GM18502 (cell line): ENCODE measurements around the gene SPATA4.
A peak's percentile ranks its signal among the peaks of the same experiment; 100 is the strongest.
"Not testable (repeated sequence)": the region's sequence is repeated elsewhere in the genome, so short reads cannot be mapped to it uniquely, and the experiment has no call there.

Experiments used
- ATAC-seq: cut with Tn5 transposase; IDR thresholded peaks from one replicate; pipeline ENCODE4 v1.9.1; 2021; ENCODE audit warnings: mild to moderate bottlenecking; ENCODE audit not compliant: unreplicated experiment, poor library complexity

Gene SPATA4

DNA sequence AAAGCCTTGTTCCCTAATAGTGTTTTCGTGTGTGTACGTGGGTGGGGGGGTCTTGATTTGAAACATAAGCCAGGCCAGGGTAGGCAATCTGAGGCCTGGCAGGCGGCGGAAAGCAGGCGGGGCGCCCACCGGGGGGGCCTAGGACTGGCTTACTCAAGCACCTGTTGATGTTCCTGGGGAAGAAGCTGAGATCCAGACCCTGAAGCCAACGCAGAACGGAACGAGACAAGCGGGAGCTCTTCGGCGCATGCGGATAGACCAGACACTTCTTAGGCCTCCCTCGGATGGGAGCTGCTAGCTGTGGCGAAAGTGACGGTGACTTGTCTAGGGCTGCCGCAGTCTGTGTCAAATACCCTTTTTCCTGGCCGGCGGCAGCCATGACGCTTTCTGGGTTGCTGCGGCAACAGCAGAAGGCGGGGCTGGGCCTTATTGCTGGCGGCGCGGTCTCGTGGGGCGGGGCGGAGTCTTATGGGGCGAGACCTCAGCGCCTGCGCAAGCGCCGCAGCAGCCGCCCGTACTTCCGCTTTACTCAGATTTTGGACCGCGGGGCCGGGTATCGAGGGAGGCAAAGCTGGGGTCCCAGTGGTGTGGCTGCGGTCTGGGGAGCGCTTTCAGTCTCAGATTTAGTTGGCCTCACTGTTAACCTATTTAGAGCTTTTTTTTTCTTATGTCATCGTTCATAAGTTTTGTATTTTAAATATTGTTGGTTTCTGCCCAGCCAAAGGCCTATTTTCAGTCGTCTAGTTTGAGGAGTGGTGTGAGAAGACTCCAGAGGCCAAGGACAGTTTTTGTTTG, at the start of gene SPATA4:
SPATA4 (minus strand) TSS at position 402 of the 795 bp plus-strand sequence; CDS start at position 379, 23 bp downstream.
- ATAC-seq: peak; percentile 99

DNA sequence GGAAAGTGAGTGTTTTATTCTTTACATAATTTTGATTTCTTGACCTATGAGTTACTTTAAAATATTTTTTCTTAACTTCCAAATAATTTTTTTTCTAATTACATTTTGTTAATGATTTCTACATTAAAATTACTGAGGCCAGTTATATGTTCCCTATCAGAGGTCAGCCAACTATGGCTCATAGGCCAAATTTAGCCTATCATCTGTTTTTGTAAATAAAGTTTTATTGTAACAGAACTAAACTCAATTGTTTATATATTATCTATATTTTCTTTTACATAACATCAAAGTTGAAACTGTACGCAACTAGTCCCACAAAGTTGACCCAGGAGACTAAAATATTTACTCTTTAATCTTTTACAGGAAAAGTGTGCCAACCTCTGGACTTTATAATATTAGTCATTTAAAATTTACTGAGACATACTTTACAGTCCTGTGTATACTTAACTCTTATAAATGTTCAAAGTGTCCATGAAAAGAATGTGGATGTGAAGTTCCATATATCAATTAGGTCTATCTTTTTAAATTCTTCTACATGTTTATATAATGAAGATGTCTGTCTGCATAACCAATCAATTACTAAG, 47.5 kb upstream of the SPATA4 start:
- no peak for ATAC-seq

DNA sequence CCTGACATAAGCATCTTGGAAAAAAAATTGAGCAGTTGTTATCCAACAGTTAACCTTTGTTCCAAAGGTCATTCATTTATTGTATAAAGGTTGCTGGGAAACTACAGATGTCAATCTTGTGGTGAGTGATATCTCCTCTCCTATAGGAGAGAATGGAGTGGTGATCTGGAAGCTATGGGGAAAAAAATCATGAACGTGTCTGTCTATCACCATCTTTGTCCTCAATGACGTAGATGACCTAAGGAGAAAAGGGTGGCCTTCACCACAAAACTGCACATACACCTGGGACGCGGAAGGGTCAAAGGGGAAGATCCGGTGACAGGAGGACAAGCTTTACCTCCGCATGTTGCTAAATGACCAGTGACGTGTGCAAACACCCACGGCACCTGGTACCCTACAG, 46.3 kb upstream of the SPATA4 start:
- no peak for ATAC-seq

DNA sequence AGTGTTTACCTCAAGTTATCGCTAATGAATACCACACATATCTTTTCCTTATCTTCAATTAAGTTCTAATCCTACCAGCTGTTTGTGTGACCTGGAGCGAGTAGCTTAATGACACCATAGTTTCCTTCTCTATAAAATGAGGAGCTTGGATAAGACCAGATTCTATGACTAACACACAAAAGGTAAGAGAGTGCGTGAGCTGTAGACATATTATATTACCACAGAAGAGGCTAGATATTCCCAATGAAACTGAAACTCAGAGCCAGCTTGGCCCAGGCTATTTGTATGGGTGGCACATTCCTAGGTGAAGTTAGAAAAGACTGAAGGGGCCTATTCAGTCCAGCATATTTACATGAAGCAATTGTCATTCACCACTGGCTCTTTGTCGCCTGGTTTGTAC, 43.4 kb upstream of the SPATA4 start:
- ATAC-seq: no peak

DNA sequence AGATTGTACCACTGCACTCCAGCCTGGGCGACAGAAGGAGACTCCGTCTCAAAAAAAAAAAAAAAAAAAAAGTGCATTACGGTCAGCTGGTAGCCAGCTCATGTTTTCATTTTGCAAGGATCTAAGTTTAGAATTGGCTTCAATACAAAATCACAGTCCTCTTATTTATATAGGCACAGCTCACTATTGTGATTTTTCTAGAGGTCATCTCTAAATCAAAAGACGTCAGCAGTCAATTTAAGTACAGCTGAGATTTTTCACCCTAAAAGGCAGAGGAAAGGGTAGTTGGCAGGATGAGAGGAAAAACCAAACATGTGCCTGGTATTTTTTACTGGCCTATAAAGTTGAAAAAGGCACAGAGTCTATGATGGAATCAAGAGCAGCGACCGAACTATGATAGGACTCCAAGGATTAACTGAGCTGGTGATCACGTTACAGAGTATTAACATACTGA, 42.8 kb upstream of the SPATA4 start:
- no peak for ATAC-seq

DNA sequence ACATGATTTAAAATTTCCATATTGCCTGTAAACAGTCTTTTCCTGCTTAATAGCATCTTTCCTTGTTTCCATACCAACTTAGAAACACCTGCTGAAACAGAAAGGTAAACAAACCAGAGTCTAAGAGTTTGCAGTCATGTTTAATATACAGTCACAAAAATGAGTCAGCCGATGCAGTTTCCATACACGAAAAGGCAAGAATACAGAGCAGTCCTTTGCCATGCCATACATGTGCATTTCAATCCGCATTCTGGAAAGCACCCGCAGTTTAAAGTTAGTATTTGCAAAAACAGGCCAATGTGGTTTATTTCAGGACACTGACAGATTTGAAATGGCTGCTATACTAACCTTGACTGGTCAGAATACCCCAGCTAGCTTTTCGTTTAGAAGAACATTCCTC, 41.6 kb upstream of the SPATA4 start:
- ATAC-seq: no peak

DNA sequence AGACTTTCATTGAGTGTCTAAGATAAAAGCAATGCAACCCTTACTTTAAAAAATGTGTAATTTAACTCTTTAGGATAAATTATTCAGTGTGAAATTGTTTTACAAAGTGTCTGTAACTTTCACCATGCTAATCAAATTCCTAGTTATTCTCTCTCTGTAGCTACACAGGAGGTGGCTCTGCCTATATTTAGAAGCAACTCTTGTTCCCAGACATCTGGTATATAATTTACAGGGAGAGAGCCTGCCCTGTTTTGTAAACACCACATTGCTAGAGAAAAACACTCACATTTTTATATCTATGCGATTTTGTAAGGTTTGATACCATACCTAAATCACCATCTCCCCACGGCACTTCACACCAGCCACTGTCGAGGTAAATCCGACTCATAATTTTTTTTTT, 35.5 kb upstream of the SPATA4 start:
- ATAC-seq: no peak

DNA sequence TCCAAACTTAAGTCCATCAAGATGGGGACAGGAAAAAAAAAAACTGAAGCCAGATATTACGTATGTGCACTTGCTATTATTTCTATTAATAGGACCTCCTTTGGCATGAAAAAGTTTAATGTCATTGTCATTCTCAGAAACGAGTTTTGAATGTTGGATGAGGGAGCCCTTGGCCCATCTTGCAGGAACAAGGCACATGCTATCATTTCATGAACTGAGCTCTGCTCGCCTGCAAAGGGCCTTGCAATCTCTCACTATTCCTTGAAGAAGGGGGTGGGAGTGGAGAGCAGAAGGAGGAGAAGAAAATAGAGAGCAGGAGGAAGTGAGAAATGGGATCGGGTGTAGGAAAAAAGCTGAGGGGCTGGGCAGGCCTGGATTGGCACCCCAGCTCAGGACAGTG, 34.3 kb upstream of the SPATA4 start:
- ATAC-seq: no peak

DNA sequence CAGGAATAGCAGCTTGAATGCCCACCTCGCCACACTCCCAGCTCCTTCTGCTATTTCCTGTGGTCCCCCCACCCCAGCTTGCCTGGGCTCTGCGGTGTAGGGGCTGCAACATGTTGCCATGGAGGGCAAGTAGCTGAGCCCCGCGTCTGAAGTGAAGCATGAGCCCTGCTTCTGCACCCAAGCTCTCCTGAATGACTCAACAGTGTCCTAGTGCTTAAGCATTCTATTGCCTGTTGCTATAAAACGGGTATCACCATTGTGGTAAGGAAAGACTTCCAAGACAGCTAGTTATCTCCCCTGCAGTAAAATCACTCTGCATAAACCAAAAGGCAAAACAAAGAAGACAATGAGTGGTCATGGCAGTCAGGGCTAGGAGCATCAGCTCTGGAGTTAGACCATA, 31.4 kb upstream of the SPATA4 start:
- no peak for ATAC-seq

DNA sequence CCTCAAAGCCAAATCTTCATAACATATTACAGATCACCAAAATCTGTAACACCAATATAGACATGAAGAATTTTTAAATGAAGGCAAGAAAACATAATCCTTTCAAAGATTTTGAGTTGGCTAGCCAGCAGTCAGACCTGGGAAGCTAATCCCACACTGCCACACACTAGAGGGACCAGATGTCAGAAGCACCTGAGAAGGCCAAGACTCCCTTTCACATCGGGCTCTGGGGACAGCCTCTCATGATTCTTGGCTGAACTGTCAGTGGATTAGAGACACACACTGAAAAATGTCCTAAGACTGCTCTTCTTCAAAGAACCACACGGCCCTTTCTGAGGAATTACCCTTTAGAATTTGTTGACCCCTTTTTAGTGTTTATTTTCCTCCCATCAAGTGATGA, 28.2 kb upstream of the SPATA4 start:
- ATAC-seq: no peak

DNA sequence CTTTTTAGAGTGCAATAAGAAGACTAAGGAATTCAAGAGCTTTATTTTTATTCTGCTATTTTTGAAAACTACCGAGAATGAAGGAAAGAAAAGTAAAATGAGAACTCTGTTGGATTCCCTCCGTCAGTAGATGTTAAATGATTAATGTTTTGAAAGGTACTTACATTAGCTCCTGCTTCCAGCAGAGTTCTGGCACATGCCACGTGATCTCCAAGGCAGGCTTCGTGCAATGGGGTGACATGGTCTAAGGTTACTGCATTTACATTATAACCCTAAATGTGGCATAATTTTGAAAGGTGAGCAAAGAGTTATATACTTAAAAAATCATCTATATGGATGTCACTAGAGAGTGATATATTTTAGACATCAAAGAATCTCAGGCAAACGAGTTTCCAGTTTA, 26.8 kb upstream of the SPATA4 start:
- ATAC-seq: no peak

DNA sequence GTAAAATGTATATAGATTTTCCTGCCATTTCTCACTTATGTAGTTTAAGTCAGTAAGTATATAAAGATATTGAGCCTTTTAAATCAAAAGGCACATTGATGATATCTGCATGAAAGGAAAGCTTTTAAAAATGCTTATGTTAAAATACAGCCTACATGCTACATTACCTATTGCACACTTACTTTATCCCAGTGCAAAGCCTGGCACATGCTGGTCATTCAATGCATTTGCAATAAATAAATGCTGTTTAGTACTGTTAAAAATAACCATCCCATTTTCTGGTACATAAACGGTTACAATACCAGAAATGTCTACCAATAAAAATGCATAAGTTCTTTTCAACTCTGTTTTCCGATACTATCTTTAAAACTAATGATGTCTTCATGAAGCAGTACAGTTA, 22.1 kb upstream of the SPATA4 start:
- no peak for ATAC-seq

DNA sequence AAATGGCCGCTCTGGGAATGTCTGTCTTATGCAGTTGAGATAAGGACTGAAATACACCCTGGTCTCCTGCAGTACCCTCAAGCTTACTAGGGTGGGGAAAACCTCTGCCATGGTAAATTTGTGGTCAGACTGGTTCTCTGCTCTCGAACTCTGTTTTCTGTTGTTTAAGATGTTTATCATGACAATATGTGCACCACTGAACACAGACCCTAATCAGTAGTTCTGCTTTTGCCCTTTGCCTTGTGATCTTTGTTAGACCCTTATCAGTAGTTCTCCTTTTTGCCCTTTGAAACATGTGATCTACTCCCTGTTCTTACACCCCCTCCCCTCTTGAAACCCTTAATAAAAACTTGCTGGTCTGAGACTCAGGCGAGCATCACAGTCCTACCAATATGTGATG, 17.0 kb upstream of the SPATA4 start:
- ATAC-seq: not testable (repeated sequence)

DNA sequence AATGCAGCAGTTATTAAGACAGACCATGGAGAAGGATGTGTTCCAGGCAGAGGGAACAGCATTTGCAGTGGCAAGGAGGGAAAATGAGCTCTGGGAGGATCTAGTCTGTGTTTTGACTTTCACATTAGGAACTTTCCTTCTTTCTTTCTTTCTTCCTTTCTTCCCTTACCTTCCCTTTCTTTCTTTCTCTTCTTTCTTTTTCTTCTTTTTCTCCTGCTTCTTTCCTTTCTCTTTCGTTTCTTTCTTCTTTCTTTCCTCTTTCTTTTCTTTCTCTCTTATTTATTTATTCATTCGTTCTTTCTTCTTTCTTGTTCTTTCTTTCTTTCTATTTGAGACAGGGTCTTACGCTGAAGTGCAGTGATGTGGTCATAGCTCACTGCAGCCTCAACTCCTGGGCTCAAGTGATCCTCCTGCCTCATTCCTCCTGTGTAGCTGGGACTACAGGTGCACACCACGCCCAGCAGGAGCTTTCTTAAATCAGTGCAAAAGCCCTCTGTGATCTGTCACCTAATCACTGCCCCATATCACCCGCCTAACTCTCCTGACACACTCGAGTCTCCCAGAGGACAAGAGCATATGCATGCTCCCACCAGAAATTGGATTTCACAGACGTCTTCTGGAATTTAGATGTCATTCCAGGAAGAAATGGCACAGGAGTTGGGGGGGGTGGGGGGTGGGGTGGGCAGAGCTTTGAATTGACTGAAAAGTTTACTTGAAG, 15.4 kb upstream of the SPATA4 start:
- ATAC-seq: no peak

DNA sequence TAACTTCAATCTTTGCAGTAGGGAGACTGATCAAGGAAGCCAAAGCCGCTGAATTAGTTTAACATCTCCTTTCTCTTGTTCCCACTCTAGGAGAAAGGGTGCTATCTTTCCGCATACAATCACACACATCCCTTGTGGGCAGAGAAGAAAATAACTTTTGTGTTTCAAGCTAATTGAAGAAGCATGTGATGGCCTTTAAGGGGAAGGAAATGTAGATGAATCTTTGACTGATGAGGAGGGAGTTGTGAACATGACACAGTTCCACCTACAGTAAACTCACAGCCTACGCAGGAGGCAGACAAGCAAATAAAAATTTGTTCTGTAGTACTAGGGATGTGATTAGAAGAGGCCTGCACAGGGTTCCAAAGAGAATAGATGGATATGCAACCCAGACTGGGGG, 14.7 kb upstream of the SPATA4 start:
- ATAC-seq: no peak

DNA sequence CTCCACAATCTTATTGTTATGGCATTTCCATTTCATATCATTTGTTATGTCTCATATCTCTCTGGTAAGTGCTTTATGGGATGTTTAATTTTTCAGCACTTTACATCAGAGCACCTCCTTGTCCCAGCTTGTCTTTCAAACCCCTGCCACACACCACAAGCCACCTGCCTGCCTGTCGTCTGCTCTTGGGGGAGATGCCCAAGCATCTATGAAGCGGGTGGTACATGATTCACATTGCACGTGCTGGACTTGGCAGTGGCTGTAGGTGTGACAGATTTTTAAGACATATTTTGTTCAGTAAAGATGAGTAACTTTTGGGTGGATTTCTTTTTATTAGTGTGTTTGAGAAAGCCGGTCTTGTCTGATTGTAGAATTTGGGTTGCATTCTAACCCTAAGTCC, 14.2 kb upstream of the SPATA4 start:
- ATAC-seq: no peak

DNA sequence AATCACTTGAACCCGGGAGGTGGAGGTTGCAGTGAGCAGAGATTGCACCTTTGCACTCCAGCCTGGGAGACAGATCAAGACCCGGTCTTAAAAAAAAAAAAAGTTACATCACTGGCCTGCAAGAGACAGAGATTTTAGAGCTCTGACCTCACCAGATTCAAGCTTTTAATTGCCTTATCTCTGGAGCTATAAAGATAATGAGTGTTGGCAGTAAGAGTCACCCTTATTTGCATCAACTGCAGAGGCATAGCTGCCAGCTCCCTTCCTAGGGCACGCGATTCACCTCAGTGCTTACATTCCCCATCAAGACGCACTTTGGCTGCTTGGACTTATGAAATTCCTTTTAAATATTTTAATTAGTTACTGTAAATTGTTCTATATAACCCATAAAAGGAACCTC, 12.5 kb upstream of the SPATA4 start:
- no peak for ATAC-seq

DNA sequence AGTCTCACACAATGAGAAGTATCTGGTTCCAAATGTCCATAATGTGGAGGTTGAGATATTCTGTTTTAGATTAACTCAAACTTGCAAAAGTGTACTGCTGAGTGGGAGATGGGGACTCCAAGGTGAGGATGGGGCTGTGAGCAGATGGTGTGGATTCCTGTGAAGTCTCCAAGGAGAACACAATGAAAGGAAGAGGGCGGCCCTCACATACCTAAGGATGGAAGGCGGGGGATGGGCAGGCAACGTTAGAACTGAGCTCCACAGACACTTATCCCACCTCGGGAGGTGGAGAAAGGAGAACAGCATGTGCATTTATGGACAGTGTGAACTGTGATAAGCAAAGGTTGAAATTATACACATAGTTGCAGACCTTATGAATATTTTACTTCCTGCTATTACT, 9.9 kb upstream of the SPATA4 start:
- no peak for ATAC-seq

DNA sequence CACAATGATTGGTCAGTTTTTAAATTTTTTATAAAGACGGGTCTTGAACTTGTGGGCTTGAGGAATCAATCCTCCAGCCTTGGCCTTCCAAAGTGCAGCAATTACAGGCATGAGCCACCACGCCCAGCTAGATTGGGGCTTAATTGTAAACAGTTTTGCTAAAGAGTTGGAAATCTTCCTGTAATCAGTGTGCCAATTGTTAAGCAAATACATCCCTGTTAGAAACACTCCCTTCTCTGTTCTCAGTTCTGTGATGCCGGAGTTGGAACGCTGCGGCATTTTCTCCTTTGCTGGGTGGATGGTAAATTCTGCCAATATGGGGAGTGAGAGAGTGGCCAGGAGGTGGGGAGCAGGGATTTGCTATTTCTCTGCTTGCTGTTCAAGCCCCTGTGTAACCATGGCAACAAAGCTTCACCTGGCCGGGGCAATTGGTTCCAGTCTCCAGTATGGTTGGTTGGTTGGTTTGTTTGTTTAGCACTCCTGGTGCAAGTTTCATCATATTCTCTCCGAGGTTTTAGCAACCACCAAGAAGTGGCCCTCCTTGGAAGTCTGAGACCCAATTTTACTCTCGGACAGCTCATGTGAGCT, 3.0 kb upstream of the SPATA4 start:
- no peak for ATAC-seq

DNA sequence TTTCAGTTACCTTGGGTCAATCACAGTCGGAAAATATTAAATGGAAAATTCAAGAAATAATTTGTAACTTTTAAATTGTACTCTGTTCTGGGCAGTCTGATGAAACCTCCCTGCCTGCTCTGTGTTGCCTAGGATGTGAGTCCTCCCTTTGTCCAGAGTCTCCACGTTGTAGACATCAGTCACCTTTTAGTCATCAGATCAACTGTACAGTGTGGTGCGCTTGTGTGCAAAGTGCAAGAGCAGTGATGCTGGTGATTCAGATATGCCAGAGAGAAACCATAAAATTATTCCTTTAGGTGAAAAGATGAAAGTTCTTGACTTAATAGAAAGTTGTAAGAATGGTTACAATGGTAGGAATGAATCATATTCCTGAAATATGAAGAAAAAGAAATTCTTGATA, 1.4 kb downstream of the SPATA4 start:
- ATAC-seq: no peak

DNA sequence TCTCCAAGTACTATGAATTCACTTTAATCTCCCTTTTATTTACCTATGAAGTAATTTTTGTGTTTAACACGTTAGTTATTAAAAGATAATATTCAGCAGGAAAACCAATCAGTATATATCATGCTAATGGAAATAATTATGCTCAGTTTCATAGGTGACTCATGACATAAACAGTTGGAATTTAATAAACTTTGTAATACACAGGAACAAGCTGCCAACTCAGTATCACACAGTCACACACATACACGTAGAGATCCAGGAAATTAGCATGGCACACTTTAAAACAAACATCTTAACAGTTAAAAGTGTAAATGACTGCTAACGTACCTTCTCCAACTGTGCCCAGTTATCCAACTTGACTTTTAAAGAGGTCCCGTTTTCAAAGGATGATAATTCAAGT, 2.3 kb downstream of the SPATA4 start:
- no peak for ATAC-seq
